ENCODE results near the gene FKBP9. TPM values are rescaled to one million over a fixed set of nuclear protein-coding genes. Genes with fewer than 3 reads are reported as not detected.

The FKBP9 gene
- total and polyA plus RNA-seq, 2 of the 8 experiments (the other 6 are each of a cell fraction or from before 2014, with no cell fraction given), result 7.2 to 10.1 TPM

GRCh38 chr7:33039257-33039902, 82.1 kb downstream of the FKBP9 start (continued):
- no peak for TF ChIP-seq ATF2 (IDR thresholded peaks at IDR 0.05; ENCODE audit: low read length)
- no peak for TF ChIP-seq POU5F1 (IDR thresholded peaks at IDR 0.05; ENCODE audit: low read depth, low read length)
- TF ChIP-seq PHF8 (conservative IDR thresholded peaks at IDR 0.05; ENCODE audit: low read depth, low read length), result no peak
- no peak for TF ChIP-seq KDM5A (IDR thresholded peaks at IDR 0.05; ENCODE audit: low read length)
- no peak for TF ChIP-seq TAF7 (optimal IDR thresholded peaks at IDR 0.05; ENCODE audit: borderline replicate concordance, low read depth, low read length)

Data from H1 (cell line).